Uterus (tissue), 2 donors: ENCODE measurements around the gene PDYN.

Source experiments
- POLR2A ChIP-seq, 2 donors: fragments of 450-650 bp; IDR thresholded peaks; one replicate each; pipeline ENCODE4 v1.6.1; 2016; ENCODE audit warnings: antibody characterized with exemption in 2 of 2, mild to moderate bottlenecking in 1 of 2, moderate library complexity in 1 of 2
- TF ChIP-seq, protein P1 (sequence below), 4 experiments: fragments of 200-600 bp in 2 of 4; fragments of 450-650 bp in 2 of 4; sonication (generic) in 2 of 4; IDR thresholded peaks; one replicate each; pipeline ENCODE4 v1.5.1; 2016 to 2019; ENCODE audit warnings: antibody characterized with exemption in 4 of 4, mild to moderate bottlenecking in 2 of 4, moderate library complexity in 1 of 4

DNA sequence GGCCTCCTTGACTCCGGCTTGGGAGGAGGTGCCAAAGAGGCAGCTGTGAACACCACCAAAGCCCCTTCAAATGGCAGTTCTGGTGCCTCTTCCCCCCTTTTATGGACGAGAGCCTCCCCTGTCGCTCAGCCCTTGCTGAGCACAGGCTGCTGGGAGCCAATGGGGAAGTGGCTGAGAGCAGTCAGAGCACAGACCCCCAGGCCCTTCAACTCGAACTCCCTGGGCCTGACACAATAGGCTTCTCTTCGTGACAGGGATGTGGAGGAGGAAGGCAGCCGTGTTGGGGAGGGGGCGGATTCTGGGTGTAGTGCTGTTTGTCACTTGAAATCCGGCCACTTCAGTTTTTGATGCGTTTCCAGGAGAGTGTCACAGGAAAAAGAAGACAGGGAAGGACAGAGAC lies at the start of gene PDYN:
- TF ChIP-seq, protein P1, sequence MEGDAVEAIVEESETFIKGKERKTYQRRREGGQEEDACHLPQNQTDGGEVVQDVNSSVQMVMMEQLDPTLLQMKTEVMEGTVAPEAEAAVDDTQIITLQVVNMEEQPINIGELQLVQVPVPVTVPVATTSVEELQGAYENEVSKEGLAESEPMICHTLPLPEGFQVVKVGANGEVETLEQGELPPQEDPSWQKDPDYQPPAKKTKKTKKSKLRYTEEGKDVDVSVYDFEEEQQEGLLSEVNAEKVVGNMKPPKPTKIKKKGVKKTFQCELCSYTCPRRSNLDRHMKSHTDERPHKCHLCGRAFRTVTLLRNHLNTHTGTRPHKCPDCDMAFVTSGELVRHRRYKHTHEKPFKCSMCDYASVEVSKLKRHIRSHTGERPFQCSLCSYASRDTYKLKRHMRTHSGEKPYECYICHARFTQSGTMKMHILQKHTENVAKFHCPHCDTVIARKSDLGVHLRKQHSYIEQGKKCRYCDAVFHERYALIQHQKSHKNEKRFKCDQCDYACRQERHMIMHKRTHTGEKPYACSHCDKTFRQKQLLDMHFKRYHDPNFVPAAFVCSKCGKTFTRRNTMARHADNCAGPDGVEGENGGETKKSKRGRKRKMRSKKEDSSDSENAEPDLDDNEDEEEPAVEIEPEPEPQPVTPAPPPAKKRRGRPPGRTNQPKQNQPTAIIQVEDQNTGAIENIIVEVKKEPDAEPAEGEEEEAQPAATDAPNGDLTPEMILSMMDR (IDR thresholded peaks at IDR 0.05): no peak
- TF ChIP-seq POLR2A (IDR thresholded peaks at IDR 0.05): no peak
